GM12891 (cell line): ENCODE results near the gene MFSD6.

ENCODE experiments used
- POLR2A ChIP-seq: IDR thresholded peaks from 2 replicates; pipeline ENCODE4 v1.6.1; 2011; ENCODE audit warnings: low read depth, low read length, control low read depth
- POLR2AphosphoS5 ChIP-seq: IDR thresholded peaks from 2 replicates; pipeline ENCODE4 v1.6.1; 2011; ENCODE audit warnings: low read depth, low read length, control low read depth

DNA sequence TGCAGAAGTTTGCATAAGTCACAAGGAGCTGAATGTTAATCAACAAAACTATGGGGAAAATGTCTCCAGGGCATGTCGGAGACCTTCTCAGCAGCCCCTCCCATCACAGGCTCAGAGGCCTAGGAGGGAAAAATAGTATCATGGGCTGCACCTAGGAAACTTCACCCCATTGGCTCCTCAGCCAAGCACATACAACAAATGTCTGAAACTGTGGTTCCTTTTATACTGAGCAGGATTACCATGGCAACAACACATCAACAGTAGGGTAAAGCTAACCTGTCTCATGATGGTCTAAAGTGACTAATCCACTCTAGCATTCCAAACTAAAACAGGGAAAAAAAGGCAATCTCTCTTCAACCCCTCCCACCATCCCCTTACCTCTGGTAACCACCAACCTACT lies 129.6 kb downstream of the MFSD6 start:
- TF ChIP-seq POLR2A (no peak), POLR2AphosphoS5 (no peak)
